ENCODE results near the gene FNDC3B. TPM values are rescaled to one million over a fixed set of nuclear protein-coding genes. Genes with fewer than 3 reads are reported as not detected.

The FNDC3B gene
- total and polyA plus RNA-seq, 4 donors: 13.3 to 175 (median 100) TPM

DNA sequence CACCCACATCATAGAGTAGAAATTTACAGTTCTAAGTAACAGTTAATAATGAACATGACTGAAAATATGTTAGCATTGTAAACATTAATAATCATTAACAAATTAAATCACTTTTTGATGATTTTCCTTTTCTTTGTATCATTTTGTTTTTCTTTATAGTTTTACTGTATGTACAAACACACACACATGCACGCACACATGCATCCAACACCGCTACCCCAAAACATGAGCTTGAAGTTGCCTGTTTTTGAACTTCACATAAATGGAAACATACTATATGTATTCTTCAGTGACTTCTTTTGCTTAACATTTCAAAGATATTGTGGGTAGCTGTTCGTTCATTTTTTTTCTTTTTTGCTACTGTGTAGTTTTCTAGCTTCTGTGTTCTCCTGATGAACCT, 123.9 kb downstream of the FNDC3B start:
- ATAC-seq (ENCODE audit: insufficient read depth, low FRiP score) (no peak), DNase-seq (no peak)
- H3K9ac ChIP-seq (ENCODE audit: insufficient read depth in 1 of 2, low read length in 2 of 2): no peak overlapping the region
- TF ChIP-seq, protein P1, sequence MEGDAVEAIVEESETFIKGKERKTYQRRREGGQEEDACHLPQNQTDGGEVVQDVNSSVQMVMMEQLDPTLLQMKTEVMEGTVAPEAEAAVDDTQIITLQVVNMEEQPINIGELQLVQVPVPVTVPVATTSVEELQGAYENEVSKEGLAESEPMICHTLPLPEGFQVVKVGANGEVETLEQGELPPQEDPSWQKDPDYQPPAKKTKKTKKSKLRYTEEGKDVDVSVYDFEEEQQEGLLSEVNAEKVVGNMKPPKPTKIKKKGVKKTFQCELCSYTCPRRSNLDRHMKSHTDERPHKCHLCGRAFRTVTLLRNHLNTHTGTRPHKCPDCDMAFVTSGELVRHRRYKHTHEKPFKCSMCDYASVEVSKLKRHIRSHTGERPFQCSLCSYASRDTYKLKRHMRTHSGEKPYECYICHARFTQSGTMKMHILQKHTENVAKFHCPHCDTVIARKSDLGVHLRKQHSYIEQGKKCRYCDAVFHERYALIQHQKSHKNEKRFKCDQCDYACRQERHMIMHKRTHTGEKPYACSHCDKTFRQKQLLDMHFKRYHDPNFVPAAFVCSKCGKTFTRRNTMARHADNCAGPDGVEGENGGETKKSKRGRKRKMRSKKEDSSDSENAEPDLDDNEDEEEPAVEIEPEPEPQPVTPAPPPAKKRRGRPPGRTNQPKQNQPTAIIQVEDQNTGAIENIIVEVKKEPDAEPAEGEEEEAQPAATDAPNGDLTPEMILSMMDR (IDR thresholded peaks at IDR 0.05; ENCODE audit: control extremely low read depth, extremely low read depth): no peak
- no peaks in the 10 kb centered on the region for H3K36me3 ChIP-seq (ENCODE audit: control insufficient read depth in 4 of 4, insufficient read depth in 4 of 4, low read length in 4 of 4)
- H3K4me1 ChIP-seq (ENCODE audit: control insufficient read depth in 5 of 5, insufficient read depth in 5 of 5, low read length in 5 of 5): peaks cover 0 to 19% (median 2%) of the 10 kb centered on the region in 5 donors
- H3K27me3 ChIP-seq (ENCODE audit: control insufficient read depth in 3 of 3, insufficient read depth in 3 of 3, low read length in 2 of 3): no peaks in the 10 kb centered on the region
- H3K27ac ChIP-seq (ENCODE audit: low read depth in 1 of 2, low read length in 1 of 2): no peak overlapping the region
- no peak overlapping the region for H3K4me3 ChIP-seq
- WGBS, 2 donors: 96 to 98% methylated on average over 3 of the region's 3 CpGs
- H3K9me3 ChIP-seq (ENCODE audit: control insufficient read depth in 4 of 4, insufficient read depth in 3 of 4, low read length in 3 of 4): no peaks in the 10 kb centered on the region

DNA sequence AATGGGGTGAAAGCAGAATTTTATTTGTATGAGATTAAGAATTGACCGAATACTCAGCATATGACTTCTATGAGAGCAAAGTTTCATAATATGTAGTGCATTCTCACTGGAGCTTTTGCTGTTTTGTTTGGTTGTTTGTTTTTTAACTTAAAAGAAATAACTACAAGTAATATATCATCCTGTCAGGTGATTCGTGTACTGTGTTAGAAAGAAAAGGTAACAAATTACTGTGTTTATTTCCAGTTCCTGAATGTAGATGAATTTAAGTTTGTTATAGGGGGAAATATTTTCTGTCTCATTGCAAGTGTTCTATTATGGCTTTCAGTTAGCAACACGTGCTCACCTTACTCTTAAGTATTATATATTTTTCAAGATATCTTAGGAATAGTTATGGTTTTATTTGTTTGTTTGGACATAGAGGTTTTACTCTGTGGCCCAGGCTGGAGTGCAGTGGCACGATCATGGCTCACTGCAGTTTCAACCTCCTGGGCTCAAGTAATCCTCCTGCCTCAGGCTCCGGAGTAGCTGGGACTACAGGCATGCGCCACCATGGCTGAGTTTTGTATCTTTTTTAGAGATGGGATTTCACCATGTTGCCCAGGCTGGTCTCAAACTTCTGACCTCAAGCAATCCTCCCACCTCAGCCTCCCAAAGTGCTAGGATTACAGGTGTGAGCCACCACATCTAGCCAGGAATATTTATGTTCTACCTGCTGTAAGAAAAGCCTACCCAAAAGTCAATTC, 125.4 kb downstream of the FNDC3B start:
- DNase-seq: no peak
- TF ChIP-seq, protein P1 (IDR thresholded peaks at IDR 0.05; ENCODE audit: control extremely low read depth, extremely low read depth): no peak
- H3K9me3 ChIP-seq (ENCODE audit: control insufficient read depth in 4 of 4, insufficient read depth in 3 of 4, low read length in 3 of 4): no peaks in the 10 kb centered on the region
- H3K4me1 ChIP-seq (ENCODE audit: control insufficient read depth in 5 of 5, insufficient read depth in 5 of 5, low read length in 5 of 5): peaks cover 0 to 28% (median 3%) of the 10 kb centered on the region in 5 donors
- ATAC-seq (ENCODE audit: insufficient read depth, low FRiP score): no peak
- no peak overlapping the region for H3K27ac ChIP-seq (ENCODE audit: low read depth in 1 of 2, low read length in 1 of 2)
- no peaks in the 10 kb centered on the region for H3K27me3 ChIP-seq (ENCODE audit: control insufficient read depth in 3 of 3, insufficient read depth in 3 of 3, low read length in 2 of 3)
- H3K9ac ChIP-seq (ENCODE audit: insufficient read depth in 1 of 2, low read length in 2 of 2): no peak overlapping the region
- WGBS, 2 donors: 90 to 93% methylated on average over 6 of the region's 6 CpGs
- no peaks in the 10 kb centered on the region for H3K36me3 ChIP-seq (ENCODE audit: control insufficient read depth in 4 of 4, insufficient read depth in 4 of 4, low read length in 4 of 4)
- no peak overlapping the region for H3K4me3 ChIP-seq

DNA sequence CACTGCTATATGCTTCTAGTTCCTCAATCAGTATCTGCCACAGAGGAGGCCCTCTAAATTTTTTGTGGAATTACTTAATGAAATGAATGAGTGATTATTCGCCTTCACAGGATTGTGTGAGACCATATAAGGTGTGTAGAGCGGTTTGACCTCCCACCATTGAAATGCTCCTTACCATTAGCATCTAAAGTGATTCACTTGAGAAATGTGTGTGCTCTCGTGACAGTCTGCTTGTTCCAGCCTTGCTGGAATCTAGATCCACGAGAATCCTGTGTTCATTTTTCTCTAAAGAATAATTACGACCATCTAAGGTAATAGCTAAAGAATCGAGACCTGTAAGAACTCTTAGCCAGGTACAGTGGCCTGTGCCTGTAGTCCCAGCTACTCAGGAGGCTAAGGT, 126.9 kb downstream of the FNDC3B start:
- DNase-seq (no peak), ATAC-seq (ENCODE audit: insufficient read depth, low FRiP score) (no peak)
- no peak overlapping the region for H3K4me3 ChIP-seq
- no peak overlapping the region for H3K9ac ChIP-seq (ENCODE audit: insufficient read depth in 1 of 2, low read length in 2 of 2)
- H3K27me3 ChIP-seq (ENCODE audit: control insufficient read depth in 3 of 3, insufficient read depth in 3 of 3, low read length in 2 of 3): no peaks in the 10 kb centered on the region
- no peak overlapping the region for H3K27ac ChIP-seq (ENCODE audit: low read depth in 1 of 2, low read length in 1 of 2)
- H3K4me1 ChIP-seq (ENCODE audit: control insufficient read depth in 5 of 5, insufficient read depth in 5 of 5, low read length in 5 of 5): peaks cover 0 to 26% (median 4%) of the 10 kb centered on the region in 5 donors
- TF ChIP-seq, protein P1 (IDR thresholded peaks at IDR 0.05; ENCODE audit: control extremely low read depth, extremely low read depth): no peak
- no peaks in the 10 kb centered on the region for H3K9me3 ChIP-seq (ENCODE audit: control insufficient read depth in 4 of 4, insufficient read depth in 3 of 4, low read length in 3 of 4)
- peaks cover 0 to 2% (median 0%) of the 10 kb centered on the region in 4 donors for H3K36me3 ChIP-seq (ENCODE audit: control insufficient read depth in 4 of 4, insufficient read depth in 4 of 4, low read length in 4 of 4)
- 96 to 97% methylated on average over 6 of the region's 6 CpGs for WGBS, 2 donors

Measured in lung (tissue), 12 donors.